ENCODE data around the gene ALK.

Gene ALK

DNA sequence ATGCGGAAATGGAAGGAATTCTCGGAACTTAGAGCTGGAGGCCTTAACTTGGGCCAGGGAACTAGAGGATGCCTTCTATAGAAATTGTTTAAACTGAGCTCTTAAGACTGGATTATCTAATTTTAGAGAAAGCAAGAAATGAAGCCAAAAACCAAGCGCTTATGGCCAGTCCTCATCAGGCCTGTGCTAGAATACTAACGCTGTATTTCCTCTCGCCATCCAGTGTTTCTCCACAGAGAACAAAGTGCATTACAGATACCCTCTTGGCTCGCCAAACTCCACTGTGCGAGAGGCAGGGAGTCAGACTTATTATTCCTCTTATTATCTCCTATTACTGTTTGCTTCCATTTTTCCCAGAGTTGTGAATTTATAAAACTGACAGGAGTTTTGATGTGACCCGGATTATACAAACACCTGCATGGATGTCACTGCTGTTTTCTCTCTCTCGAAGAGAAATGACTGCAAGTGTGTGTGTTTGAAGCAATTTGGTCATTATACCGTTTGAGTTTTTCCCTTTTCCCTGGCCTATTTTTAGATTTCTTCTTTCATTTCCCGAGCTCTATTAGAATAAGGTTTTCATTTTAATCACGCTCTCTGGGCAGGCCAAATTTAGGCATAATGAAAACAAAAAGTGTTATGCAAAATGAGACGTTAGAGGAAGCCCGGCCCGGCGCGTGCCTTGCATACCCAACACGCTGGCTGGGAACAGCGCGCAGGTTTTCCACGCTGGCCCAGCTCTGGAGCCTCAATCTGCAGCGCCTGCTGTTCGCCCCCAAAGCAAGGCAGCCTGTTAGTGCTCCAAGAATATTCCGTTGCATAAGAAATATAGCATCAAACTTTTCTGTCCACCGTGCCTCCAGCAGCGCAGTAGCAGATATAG is 103.3 kb downstream of the ALK start:
- Histone ChIP-seq H3K27ac (no peak overlapping the region), H3K9me3 (no peaks in the 10 kb centered on the region), H3K27me3 (no peaks in the 10 kb centered on the region), H3K36me3 (no peaks in the 10 kb centered on the region), H3K4me1 (ENCODE audit: control insufficient read depth in 1 of 2, insufficient read depth in 1 of 2, low read depth in 1 of 2, low read length in 1 of 2) (no peaks in the 10 kb centered on the region), H3K4me3 (ENCODE audit: low read depth in 1 of 2, low read length in 1 of 2) (no peak overlapping the region)
- TF ChIP-seq, protein P1, sequence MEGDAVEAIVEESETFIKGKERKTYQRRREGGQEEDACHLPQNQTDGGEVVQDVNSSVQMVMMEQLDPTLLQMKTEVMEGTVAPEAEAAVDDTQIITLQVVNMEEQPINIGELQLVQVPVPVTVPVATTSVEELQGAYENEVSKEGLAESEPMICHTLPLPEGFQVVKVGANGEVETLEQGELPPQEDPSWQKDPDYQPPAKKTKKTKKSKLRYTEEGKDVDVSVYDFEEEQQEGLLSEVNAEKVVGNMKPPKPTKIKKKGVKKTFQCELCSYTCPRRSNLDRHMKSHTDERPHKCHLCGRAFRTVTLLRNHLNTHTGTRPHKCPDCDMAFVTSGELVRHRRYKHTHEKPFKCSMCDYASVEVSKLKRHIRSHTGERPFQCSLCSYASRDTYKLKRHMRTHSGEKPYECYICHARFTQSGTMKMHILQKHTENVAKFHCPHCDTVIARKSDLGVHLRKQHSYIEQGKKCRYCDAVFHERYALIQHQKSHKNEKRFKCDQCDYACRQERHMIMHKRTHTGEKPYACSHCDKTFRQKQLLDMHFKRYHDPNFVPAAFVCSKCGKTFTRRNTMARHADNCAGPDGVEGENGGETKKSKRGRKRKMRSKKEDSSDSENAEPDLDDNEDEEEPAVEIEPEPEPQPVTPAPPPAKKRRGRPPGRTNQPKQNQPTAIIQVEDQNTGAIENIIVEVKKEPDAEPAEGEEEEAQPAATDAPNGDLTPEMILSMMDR (IDR thresholded peaks at IDR 0.05): no peak

GRCh38 chr2:29817299-29817698 is 104.1 kb downstream of the ALK start:
- H3K36me3 ChIP-seq: no peaks in the 10 kb centered on the region
- H3K27ac ChIP-seq: no peak overlapping the region
- H3K9me3 ChIP-seq: no peaks in the 10 kb centered on the region
- H3K27me3 ChIP-seq: no peaks in the 10 kb centered on the region
- TF ChIP-seq, protein P1 (IDR thresholded peaks at IDR 0.05): no peak
- H3K4me3 ChIP-seq (ENCODE audit: low read depth in 1 of 2, low read length in 1 of 2): no peak overlapping the region
- no peaks in the 10 kb centered on the region for H3K4me1 ChIP-seq (ENCODE audit: control insufficient read depth in 1 of 2, insufficient read depth in 1 of 2, low read depth in 1 of 2, low read length in 1 of 2)

GRCh38 chr2:29816651-29817050 is 104.7 kb downstream of the ALK start:
- Histone ChIP-seq H3K36me3 (no peaks in the 10 kb centered on the region), H3K27ac (no peak overlapping the region), H3K9me3 (no peaks in the 10 kb centered on the region), H3K27me3 (no peaks in the 10 kb centered on the region), H3K4me3 (ENCODE audit: low read depth in 1 of 2, low read length in 1 of 2) (no peak overlapping the region), H3K4me1 (ENCODE audit: control insufficient read depth in 1 of 2, insufficient read depth in 1 of 2, low read depth in 1 of 2, low read length in 1 of 2) (no peaks in the 10 kb centered on the region)
- TF ChIP-seq, protein P1 (IDR thresholded peaks at IDR 0.05): no peak

DNA sequence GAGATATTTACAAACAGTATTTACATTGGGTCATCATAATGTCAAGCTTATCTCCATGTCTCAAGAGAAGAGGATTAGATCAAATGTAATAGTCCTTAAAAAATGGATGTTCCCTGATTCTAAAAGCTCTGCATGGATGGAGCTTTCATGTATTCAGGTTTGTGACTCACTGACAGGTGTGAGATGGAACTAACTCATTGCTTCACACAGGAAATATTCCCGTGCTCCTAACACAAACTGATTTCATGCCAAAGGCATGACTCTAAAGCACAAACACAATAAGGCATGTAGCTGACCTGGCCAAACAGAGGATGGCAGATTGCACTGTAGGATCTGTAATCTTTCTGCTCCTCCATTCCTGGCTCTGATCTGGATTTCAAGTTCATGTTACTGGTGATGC is 110.0 kb downstream of the ALK start:
- Histone ChIP-seq H3K4me3 (ENCODE audit: low read depth in 1 of 2, low read length in 1 of 2) (no peak overlapping the region), H3K27ac (no peak overlapping the region), H3K36me3 (no peaks in the 10 kb centered on the region), H3K9me3 (no peaks in the 10 kb centered on the region), H3K4me1 (ENCODE audit: control insufficient read depth in 1 of 2, insufficient read depth in 1 of 2, low read depth in 1 of 2, low read length in 1 of 2) (no peaks in the 10 kb centered on the region), H3K27me3 (no peaks in the 10 kb centered on the region)
- TF ChIP-seq, protein P1 (IDR thresholded peaks at IDR 0.05): no peak

GRCh38 chr2:29810956-29811355 is 110.4 kb downstream of the ALK start:
- H3K4me3 ChIP-seq (ENCODE audit: low read depth in 1 of 2, low read length in 1 of 2): no peak overlapping the region
- TF ChIP-seq, protein P1 (IDR thresholded peaks at IDR 0.05): no peak

More at GRCh38 chr2:29810956-29811355, 110.4 kb downstream of the ALK start:
- Histone ChIP-seq H3K27ac (no peak overlapping the region), H3K9me3 (no peaks in the 10 kb centered on the region), H3K36me3 (no peaks in the 10 kb centered on the region), H3K4me1 (ENCODE audit: control insufficient read depth in 1 of 2, insufficient read depth in 1 of 2, low read depth in 1 of 2, low read length in 1 of 2) (no peaks in the 10 kb centered on the region), H3K27me3 (no peaks in the 10 kb centered on the region)
